ENCODE results near the gene SELENOW.
"Not testable (repeated sequence)": the region's sequence is repeated elsewhere in the genome, so short reads cannot be mapped to it uniquely, and the experiment has no call there.

SELENOW gene

DNA sequence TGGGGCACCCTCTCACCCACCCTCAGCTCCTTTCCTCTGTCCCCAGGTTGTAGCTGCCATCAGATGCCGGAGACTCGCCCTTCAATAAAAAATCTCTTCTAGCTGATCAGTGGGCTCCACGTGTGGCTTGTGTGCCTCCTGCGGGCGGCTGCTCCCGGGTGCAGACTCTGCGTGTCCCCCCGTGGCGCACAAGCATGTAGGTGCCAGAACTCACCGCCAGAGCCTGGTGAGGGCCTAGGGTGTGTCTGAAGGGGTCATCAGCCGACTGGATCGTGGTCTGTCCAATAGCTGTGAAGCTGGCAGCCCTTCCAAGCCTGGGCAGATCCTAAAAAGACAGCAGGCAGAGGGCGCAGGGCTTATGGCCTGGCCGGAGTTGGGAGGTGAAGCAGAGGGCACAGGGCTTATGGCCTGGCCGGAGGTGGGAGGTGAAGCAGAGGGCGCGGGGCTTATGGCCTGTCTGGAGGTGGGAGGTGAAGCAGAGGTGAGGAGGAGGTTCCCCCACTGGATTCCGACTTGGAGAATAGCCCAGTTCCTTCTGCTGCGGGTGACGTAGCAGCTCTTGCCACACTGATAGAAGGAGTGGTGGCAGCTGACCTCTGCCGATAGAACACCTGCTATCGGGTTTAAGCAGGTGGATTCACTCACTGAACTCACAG lies 21.4 kb upstream of the SELENOW start:
- DNase-seq = no peak

DNA sequence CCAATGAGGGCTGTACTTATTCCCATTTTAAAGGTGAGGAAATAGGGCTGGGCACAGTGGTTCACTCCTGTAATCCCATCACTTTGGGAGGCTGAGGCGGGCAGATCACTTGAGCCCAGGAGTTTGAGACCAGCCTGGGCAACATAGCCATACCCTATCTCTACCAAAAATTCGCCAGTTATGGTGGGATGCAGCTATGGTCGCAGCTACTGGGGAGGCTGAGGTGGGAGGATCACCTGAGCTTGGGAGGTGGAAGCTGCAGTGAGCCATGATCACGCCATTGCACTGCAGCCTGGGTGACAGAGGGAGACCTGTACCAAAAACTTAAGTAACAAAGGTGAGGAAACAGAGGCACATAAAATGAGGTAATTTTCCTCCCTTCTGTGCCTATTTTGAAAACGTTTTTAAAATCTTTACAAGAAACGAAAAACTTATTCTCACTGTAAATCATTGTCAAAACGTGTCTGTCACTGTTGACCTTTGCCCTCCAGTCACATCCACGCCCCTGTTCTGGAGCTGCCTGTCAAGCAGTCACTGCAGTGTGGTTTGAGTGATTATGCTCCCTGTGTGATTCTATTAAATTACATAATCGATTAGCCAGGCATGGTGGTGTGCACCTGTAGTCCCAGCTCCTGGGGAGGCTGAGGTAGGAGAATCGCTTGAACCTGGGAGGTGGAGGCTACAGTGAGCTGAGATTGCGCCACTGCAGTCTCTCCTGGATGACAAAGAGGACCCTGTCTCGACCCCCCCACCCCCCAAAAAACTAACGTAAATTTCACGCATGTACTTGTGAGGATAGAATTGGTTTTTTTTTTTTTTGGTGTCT lies 20.7 kb upstream of the SELENOW start:
- no peak for DNase-seq

DNA sequence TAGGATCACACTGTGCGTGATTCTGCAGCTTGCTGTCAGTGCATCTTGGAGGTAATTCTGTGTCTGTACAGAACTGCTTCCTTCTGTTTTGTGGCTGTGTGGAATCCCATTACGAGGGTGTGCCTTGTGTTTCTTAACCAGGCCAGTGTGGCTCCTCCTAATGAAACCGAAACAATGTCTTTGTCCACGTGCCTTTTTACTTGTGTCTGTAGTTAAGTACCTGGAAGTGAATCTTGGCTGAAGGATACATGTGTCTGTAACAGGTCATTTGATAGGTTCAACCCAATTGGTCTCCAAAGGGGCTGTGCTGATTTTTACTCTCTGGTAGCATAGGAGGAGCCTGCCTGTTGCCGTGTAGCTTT lies 20.1 kb upstream of the SELENOW start:
- DNase-seq = no peak

DNA sequence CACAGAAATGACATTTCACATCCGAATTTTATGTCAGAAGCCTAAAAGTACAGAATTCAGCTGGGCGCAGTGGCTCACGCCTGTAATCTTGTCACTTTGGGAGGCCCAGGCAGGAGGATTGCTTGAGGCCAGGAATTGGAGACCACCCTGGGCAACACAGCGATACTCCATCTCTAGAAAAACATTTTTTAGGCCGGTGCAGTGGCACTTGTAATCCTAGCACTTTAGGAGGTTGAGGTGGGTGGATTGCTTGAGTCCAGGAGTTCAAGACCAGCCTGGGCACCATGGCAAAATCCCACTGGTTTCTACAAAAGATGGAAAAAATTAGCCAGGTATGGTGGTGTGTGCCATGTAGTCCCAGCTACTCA lies 17.9 kb upstream of the SELENOW start:
- no peak for DNase-seq

DNA sequence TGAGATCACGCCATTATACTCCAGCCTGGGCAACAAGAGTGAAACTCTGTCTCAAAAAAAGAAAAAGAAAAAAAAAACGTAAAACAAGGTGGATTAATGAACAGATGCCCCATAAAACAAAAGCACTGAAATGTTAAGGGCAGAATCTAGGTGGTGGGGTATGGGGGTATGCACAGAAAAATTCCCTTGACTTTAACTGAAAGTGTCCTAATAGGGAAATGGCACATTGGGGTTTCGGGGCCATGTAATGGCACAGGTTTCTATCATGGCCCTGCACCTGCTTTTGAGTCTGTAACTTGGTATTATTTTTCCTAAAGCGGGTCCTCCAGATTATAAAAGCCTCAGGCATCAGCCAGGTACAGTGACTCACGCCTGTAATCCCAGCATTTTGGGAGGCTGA lies 16.9 kb upstream of the SELENOW start:
- no peak for DNase-seq

DNA sequence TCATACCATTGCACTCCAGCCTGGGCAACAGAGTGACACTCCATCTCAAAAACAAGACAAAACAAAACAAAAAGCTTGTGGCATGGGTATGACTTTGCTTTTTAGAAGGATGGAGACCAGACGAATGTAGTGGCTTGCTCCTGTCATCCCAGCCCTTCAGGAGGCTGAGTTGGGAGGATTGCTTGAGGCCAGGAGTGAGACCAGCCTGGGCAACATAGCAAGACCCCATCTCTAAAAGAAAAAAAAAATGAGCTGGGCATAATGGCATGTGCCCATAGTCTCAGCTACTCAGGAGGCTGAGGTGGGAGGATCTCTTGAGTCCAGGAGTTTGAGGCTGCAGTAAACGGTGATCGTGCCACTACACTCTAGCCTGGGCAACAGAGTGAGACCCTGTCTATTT lies 16.4 kb upstream of the SELENOW start:
- DNase-seq = no peak

DNA sequence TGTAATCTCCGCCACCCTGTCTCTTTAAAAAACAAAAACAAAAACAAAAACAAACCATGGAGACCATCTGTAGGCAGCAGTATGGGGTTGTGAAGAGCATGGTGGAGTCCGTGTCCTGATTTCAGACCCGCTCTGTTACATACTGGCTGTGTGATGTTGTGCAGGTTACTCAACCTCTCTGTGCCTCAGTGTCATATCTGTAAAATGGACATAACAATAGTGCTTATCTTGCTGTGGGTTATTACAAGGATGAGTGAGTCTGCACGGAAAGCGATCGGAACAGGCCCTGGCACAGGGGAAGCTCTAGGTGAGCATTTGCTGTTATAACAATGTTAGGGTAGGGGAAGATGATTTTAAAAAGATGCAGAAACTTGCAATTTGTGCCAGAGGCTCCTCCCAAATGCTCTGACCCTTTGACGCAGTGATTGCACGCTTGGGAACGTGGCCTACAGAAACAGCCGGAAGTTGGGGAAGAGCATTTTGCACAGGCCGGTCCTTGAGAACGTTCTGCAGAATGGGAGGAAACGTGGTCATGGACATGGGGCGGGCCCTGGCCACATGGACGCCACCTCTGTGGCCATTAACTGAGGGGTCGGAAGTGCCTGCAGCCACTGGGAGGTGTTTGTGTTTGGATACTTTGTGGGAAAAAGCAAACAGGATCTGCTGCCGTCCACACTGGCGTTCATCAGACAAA lies 15.7 kb upstream of the SELENOW start:
- DNase-seq = no peak

DNA sequence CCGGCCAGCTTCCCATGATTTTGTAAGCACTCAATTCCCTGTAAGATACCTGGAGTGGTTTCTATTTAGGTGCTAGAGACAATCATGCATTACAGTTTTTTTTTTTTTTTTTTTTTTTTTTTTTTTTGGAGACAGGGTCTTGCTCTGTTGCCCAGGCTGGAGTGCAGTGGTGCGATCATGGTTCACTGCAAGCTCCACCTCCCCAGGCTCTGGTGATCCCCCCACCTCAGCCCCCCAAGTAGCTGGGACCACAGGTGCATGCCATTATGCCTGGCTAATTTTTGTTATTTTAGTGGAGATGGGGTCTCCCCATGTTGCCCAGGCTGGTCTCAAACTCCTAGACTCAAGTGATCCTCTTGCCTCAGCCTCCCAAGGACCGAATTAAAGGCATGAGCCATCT lies 13.8 kb upstream of the SELENOW start:
- not testable (repeated sequence) for DNase-seq

DNA sequence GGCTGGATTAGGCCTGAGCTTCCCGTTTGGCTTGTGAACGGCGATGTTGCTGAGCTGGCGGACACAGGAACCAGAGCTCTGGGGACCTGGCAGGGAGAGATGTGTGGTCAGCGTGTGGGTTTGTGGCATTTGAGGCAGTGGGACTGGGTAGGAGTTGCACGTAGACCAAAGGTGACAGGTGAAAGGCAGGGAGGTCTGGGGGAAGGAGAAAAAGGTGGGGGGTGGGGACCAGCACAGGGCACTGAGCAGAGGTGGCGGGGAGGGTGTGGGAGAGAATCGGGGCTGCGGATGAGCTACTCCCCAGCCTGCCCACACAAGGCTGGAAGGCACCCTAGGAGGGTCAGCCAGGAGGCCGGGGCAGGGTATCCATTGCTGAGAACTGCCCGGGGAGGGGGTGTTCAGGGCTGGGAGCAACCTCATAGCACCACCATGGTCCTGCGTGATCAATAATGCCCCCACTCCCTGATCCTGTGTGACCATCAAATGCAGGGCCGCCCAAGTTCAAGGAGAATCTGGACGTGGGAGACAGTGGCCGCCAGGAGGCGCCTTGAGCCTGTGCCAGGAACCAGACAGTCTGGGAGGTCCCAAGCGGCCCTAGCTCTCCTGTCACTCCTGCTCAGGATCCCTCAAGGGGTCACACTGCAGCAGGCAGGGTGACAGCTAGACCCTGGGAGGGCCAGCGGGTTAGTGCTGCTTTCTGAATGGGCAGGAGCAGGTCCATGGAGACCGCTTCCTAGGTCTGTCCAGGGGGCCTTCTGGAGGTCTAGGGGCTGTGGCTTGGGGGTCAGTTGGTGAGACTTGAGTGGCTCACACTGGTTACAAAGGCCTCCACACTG lies 12.8 kb upstream of the SELENOW start:
- DNase-seq = no peak

DNA sequence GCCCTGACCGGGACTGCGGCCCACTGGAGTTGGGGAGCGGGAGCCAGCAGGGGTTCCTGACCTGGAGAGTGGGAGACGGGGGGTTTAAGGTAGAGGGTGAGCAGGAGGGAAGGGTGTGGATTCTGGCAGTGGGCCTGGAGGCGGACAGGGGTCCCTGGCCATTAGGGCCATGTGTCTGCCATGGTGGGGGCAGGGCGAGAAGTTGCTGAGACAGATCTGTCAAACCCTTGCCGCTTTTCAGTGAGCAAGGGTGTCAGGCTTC lies 12.2 kb upstream of the SELENOW start:
- DNase-seq = no peak

DNA sequence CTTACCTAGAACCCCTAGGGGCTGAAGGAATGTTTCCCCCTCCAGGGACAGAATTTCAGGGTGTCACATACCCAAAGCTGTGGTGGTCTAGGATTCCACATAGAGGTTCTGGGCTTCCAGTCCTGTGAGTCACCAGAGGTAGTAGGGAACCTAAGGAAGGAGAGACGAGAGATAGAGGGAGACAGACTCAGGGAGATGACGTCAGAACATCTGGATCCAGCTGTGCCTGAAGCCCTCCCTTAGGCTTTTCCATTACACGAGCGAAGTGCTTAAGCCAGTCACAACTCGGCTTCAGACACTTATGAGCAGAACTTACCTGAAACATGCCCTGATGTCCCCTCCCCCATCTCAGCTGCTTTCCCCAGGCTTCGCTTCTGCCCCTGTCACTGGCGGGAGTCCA lies 11.8 kb upstream of the SELENOW start:
- DNase-seq = no peak

DNA sequence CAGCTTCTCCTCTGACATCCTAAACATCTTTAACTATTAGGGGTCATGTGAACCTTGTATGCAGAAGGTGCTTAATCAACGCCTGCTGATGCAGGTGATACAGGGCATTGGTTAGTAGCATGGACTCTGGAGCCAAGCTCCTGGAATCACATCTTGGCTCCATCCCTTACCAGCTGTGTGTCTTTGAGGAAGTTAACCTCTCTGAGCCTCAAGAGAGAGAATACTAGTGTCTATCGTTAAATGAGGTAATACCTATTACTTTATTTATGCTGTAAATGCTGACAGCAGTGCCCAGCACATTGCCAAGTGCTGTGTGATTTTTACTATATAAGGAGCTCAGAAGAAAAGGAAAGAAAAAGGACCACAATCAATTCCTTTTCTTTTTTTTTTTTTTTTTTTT lies 11.2 kb upstream of the SELENOW start:
- DNase-seq = no peak

DNA sequence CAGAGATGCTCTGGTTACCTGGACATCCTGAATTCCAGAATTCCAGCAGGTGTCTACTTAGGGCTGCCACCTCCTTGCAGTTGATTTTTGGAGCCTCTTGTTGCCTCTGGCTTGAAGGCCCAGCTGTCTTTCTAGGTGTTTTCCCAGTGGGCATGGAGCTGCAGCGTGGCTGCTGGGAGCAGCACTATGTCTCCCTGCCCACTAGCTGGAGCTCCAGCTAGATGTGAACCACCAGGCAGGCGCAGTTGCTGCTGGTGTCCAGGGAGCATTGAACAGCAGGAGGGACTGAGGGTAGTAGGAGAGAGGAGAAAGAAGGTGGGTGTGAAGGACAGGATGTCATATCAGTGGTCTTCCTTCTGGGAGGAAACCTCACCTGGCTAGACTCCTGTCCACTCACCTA lies 9.9 kb upstream of the SELENOW start:
- DNase-seq = no peak

DNA sequence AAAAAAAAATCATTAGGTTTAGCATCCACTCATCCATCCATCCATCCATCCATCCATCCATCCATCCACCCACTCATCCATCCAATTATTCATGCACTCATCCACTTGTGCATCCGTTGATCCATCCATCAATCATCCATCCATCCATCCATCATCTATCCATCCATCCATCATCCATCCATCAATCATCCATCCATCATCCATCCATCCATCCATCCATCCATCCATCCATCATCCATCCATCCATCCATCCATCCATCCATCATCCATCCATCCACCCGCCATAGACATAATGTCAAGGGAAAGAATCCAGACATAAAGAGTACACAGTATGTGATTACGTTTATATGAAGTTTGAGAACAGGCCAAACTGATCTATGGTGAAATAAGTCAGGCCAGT lies 9.0 kb upstream of the SELENOW start:
- no peak for DNase-seq

DNA sequence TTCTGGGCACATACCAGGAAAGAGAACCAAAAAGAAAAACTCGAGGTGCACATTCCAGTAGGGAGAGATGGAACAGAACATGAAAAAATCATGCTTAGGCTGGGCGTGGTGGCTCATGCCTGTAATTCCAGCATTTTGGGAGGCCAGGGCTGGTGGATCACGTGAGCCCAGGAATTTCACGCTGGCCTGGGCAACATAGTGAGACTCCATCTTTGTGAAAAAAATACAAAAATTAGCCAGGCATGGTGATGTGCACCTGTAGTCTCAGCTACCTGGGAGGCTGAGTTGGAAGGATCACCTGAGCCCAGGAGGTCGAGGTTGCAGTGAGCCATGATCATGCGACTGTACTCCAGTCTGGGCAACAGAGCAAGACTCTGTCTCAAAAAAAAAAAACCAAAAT lies 7.2 kb upstream of the SELENOW start:
- DNase-seq = not testable (repeated sequence)

DNA sequence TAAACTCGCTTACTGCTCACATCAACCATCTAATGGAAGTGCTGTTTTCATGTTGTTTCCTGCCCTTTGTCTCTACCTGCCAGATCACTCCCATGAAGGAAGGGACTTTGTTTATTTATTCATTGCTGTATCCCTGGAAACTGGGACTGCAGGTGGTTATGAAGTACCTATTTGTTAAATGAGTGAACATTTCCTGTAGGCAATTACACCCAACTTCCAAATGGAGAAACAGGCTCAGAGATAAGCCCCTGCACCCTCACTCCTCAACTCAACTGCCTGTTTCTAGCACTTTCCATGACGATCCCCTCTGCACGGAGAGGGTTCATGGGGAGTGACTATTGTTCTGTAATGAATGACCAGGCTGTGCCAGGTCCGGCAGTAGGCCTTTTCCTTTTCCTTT lies 1.9 kb upstream of the SELENOW start:
- DNase-seq = no peak

DNA sequence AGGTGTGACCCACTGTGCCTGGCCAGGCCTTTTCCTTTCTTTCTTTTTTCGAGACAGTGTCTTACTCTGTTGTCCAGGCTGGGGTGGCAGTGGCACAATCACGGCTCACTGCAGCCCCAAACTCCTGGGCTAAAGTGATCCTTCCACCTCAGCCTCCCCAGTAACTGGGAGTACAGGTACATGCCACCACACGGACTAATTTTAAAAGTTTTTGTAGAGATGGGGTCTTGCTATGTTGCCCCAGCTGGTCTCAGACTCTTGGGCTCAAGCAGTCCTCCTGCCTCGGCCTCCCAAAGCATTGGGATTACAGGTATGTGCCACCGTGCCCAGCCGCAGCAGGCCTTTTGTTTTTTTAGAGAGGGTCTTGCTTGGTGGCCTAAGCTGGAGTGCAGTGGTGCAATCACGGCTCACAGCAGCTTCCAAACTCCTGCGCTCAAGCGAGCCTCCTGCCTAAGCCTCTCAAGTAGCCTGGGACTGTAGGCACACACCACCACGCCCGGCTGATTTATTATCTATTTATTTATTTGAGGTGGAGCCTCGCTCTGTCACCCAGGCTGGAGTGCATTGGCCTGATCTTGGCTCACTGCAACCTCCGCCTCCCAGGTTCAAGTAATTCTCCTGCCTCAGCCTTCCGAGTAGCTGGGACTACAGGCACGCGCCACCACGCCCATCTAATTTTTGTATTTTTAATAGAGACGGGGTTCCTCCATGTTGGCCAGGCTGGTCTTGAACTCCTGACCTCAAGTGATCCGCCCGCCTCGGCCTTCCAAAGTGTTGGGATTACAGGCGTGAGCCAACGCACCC lies 1.1 kb upstream of the SELENOW start:
- not testable (repeated sequence) for DNase-seq

DNA sequence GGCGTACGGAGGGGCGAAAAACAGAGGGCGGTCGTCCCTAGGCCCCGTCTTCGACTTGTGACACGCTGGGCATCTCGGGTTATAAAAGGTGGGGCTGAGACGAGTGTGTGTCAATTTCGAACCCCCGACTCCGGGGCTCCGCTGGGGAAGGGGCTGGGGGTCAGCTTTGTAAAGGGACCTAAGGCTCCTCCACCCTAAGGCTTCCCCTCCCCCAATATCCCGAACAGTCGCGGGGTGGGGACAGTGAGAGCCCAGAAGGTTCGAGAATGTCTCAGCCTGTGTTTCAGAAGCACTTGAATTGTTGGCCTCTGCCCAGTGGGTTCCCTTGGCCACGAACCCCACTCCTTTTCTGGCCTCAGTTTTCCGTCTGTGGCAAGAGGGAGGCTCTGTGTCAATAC lies 450 bp downstream of the SELENOW start:
- peak in 1 of 2 donors; percentile 31 for DNase-seq

DNA sequence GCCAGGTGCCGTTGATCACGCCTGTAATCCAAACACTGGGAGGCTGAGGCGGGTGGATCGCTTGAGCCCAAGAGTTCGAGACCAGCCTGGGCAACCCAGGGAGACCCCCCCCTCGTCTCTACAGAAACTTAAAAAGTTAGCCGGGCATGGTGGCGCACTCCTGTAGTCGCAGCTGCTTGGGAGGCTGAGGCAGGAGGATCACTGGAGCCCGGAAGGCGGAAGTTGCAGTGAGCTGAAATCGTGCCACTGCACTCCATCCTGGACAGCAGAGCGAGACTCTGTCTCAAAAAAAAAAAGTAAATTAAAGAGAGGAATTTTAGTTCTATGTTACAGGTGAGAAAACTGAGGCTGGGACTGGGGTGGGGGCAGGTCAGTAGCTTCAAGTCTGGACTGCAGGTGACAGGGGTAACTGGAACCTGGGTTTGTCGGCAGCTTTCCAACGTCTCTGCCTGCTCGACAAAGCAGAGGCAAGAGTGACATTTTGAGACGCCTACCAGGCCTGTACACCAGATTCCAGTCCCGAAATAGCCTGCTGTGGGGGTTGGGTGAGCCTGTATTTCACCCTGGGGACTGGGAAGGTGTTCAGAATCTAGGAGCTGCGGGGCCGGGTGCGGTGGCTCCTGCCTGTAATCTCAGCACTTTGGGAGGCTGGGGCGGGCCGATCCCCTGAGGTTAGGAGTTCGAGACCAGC lies 1.2 kb downstream of the SELENOW start:
- no peak for DNase-seq

DNA sequence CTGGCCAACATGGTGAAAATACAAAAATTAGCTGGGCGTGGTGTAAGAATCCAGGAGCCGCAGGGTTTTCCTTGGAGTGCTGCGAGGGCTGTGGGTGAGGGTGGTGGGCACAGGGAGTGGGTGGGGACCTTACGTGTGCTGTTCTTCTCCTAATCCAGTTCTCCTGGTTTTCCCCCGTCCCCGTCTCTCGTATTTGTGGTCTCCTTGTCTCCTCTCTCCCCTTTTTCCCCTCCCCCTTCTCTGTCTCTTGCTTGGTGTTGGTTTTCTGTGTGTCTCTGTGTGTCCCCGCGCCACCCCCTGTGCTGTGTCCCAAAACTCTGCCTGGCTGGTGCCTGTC lies 1.7 kb downstream of the SELENOW start:
- no peak for DNase-seq

DNA sequence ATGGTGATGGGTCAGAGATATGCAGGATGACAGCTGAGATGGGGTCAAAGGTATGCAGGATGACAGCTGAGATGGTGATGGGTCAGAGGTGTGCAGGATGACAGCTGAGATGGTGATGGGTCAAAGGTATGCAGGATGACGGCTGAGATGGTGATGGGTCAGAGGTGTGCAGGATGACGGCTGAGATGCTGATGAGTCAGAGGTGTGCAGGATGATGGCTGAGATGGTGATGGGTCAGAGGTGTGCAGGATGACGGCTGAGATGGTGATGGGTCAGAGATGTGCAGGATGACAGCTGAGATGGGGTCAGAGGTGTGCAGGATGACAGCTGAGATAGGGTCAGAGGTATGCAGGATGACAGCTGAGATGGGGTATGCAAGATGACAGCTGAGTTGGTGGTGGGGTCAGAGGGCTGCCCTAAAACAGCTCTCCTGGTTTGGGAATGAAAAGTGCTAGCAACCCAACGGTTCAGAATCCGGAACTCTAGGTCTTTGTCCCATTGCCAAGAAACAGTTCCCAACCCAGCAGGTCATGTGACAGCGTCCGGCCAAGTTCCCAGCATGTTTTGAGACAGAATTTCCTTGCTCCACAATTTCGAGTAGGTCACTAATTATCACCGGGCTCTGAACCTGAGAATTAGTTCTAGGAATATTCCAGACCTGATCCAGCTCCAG lies 3.2 kb downstream of the SELENOW start:
- no peak for DNase-seq

DNA sequence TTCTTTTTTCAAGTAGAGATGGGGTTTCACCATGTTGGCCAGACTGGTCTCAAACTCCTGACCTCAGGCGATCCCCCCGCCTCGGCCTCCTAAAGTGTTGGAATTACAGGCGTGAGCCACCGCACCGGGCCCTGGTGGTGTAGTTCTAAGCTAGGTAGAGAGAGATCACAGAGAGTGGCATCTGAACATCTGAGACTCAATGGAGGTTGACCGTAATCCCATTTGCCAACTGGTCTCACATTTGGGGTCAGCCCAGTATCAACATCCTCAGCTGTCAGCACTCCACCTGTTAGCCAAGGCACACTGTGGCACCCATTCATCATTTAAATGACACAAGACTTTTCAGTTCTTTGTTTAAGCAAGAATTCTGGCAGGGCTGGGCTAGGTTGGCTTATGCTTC lies 8.1 kb downstream of the SELENOW start:
- no peak for DNase-seq
